GF-D8 (cell line): Measurements from ENCODE around the gene PFKP.
"Not testable (repeated sequence)": the region's sequence is repeated elsewhere in the genome, so short reads cannot be mapped to it uniquely, and the experiment has no call there.

Source experiments
- DNase-seq: peaks from one replicate; lab custom pipeline; 2025; lab: John Stamatoyannopoulos, UW

Gene PFKP

GRCh38 chr10:3046981-3047547 is 20.3 kb upstream of the PFKP start:
- no peak for DNase-seq

- no peak for DNase-seq
These were observed 19.8 kb upstream of the PFKP start for GRCh38 chr10:3047596-3047995.

- no peak for DNase-seq
These were observed 19.0 kb upstream of the PFKP start for GRCh38 chr10:3048119-3049019.

GRCh38 chr10:3051692-3052091 is 15.7 kb upstream of the PFKP start:
- no peak for DNase-seq

GRCh38 chr10:3053155-3053554 is 14.2 kb upstream of the PFKP start:
- DNase-seq = no peak

GRCh38 chr10:3054183-3054850 is 13.0 kb upstream of the PFKP start:
- no peak for DNase-seq

GRCh38 chr10:3054851-3055199 is 12.5 kb upstream of the PFKP start:
- no peak for DNase-seq

- no peak for DNase-seq
These were observed 10.9 kb upstream of the PFKP start for GRCh38 chr10:3056280-3057037.

- no peak for DNase-seq
These were observed 9.4 kb upstream of the PFKP start for GRCh38 chr10:3057946-3058345.

GRCh38 chr10:3059974-3060373 is 7.4 kb upstream of the PFKP start:
- no peak for DNase-seq

- DNase-seq = no peak
These were observed 6.9 kb upstream of the PFKP start for GRCh38 chr10:3060481-3060889.

GRCh38 chr10:3061323-3061898 is 5.9 kb upstream of the PFKP start:
- DNase-seq = not testable (repeated sequence)

GRCh38 chr10:3062502-3063186 is 4.7 kb upstream of the PFKP start:
- no peak for DNase-seq

GRCh38 chr10:3064423-3064822 is 2.9 kb upstream of the PFKP start:
- DNase-seq = no peak

GRCh38 chr10:3065622-3066021 is 1.7 kb upstream of the PFKP start:
- no peak for DNase-seq

- no peak for DNase-seq
These were observed 831 bp upstream of the PFKP start for GRCh38 chr10:3066317-3067117.

GRCh38 chr10:3067859-3068179 is 471 bp downstream of the PFKP start:
- no peak for DNase-seq

GRCh38 chr10:3068201-3068967 is 1.0 kb downstream of the PFKP start:
- DNase-seq = peak; percentile 16

- no peak for DNase-seq
These were observed 1.8 kb downstream of the PFKP start for GRCh38 chr10:3068968-3069737.
